Measurements from ENCODE around the gene DDIT3.
"Not testable (repeated sequence)": the region's sequence is repeated elsewhere in the genome, so short reads cannot be mapped to it uniquely, and the experiment has no call there.

Gene DDIT3

GRCh38 chr12:57515934-57516541 lies 4.3 kb downstream of the DDIT3 start:
- Mint-ChIP-seq H3K4me1 (ENCODE audit: low read depth) (peaks cover 39% of the 10 kb centered on the region), H3K27ac (peak overlapping the region; percentile 100), H3K4me3 (peak overlapping the region; percentile 15), H3K9me3 (no peaks in the 10 kb centered on the region), H3K27me3 (no peaks in the 10 kb centered on the region), H3K36me3 (ENCODE audit: low read depth) (peaks cover 93% of the 10 kb centered on the region)
- no peak for DNase-seq

GRCh38 chr12:57515408-57515933 lies 4.8 kb downstream of the DDIT3 start:
- peak overlapping the region; percentile 100 for H3K27ac Mint-ChIP-seq
- H3K4me1 Mint-ChIP-seq (ENCODE audit: low read depth): peaks cover 35% of the 10 kb centered on the region
- H3K27me3 Mint-ChIP-seq: no peaks in the 10 kb centered on the region
- no peak for DNase-seq
- H3K4me3 Mint-ChIP-seq: no peak overlapping the region
- H3K36me3 Mint-ChIP-seq (ENCODE audit: low read depth): peaks cover 97% of the 10 kb centered on the region
- no peaks in the 10 kb centered on the region for H3K9me3 Mint-ChIP-seq

GRCh38 chr12:57514720-57515407 lies 5.5 kb downstream of the DDIT3 start:
- Mint-ChIP-seq H3K4me1 (ENCODE audit: low read depth) (peaks cover 35% of the 10 kb centered on the region), H3K9me3 (no peaks in the 10 kb centered on the region), H3K27ac (peak overlapping the region; percentile 100), H3K36me3 (ENCODE audit: low read depth) (peaks cover 95% of the 10 kb centered on the region), H3K27me3 (no peaks in the 10 kb centered on the region), H3K4me3 (no peak overlapping the region)
- no peak for DNase-seq

- H3K9me3 Mint-ChIP-seq, DNase-seq, H3K27me3 Mint-ChIP-seq, H3K4me3 Mint-ChIP-seq: not testable (repeated sequence)
- Mint-ChIP-seq H3K27ac (peak overlapping the region; percentile 100), H3K4me1 (ENCODE audit: low read depth) (peaks cover 35% of the 10 kb centered on the region), H3K36me3 (ENCODE audit: low read depth) (peaks cover 95% of the 10 kb centered on the region)
Observed at GRCh38 chr12:57514246-57514645, 6.1 kb downstream of the DDIT3 start.

GRCh38 chr12:57513677-57514076 lies 6.6 kb downstream of the DDIT3 start:
- not testable (repeated sequence) for H3K4me3 Mint-ChIP-seq, DNase-seq, H3K27me3 Mint-ChIP-seq, H3K9me3 Mint-ChIP-seq
- H3K27ac Mint-ChIP-seq: peak overlapping the region; percentile 72
- peaks cover 95% of the 10 kb centered on the region for H3K36me3 Mint-ChIP-seq (ENCODE audit: low read depth)
- peaks cover 29% of the 10 kb centered on the region for H3K4me1 Mint-ChIP-seq (ENCODE audit: low read depth)

- no peak for DNase-seq
- H3K9me3 Mint-ChIP-seq: no peaks in the 10 kb centered on the region
- H3K27ac Mint-ChIP-seq: peak overlapping the region; percentile 72
- peaks cover 25% of the 10 kb centered on the region for H3K4me1 Mint-ChIP-seq (ENCODE audit: low read depth)
- no peaks in the 10 kb centered on the region for H3K27me3 Mint-ChIP-seq
- H3K36me3 Mint-ChIP-seq (ENCODE audit: low read depth): peaks cover 95% of the 10 kb centered on the region
- no peak overlapping the region for H3K4me3 Mint-ChIP-seq
Observed at GRCh38 chr12:57513266-57513665, 7.0 kb downstream of the DDIT3 start.

GRCh38 chr12:57512665-57513064 lies 7.6 kb downstream of the DDIT3 start:
- no peaks in the 10 kb centered on the region for H3K9me3 Mint-ChIP-seq
- H3K4me3 Mint-ChIP-seq: no peak overlapping the region
- peak overlapping the region; percentile 72 for H3K27ac Mint-ChIP-seq
- H3K27me3 Mint-ChIP-seq: no peaks in the 10 kb centered on the region
- H3K36me3 Mint-ChIP-seq (ENCODE audit: low read depth): peaks cover 94% of the 10 kb centered on the region
- peaks cover 19% of the 10 kb centered on the region for H3K4me1 Mint-ChIP-seq (ENCODE audit: low read depth)
- DNase-seq: no peak

- Mint-ChIP-seq H3K36me3 (ENCODE audit: low read depth) (peaks cover 85% of the 10 kb centered on the region), H3K9me3 (no peaks in the 10 kb centered on the region), H3K27ac (peak overlapping the region; percentile 72), H3K4me3 (no peak overlapping the region), H3K4me1 (ENCODE audit: low read depth) (peaks cover 10% of the 10 kb centered on the region), H3K27me3 (no peaks in the 10 kb centered on the region)
- DNase-seq: no peak
Observed at GRCh38 chr12:57511588-57512325, 8.6 kb downstream of the DDIT3 start.

GRCh38 chr12:57511161-57511560 lies 9.2 kb downstream of the DDIT3 start:
- Mint-ChIP-seq H3K4me1 (ENCODE audit: low read depth) (peaks cover 5% of the 10 kb centered on the region), H3K27ac (peak overlapping the region; percentile 72), H3K9me3 (no peaks in the 10 kb centered on the region), H3K27me3 (no peaks in the 10 kb centered on the region), H3K36me3 (ENCODE audit: low read depth) (peaks cover 85% of the 10 kb centered on the region), H3K4me3 (no peak overlapping the region)
- no peak for DNase-seq

GRCh38 chr12:57507796-57508195 lies 12.5 kb downstream of the DDIT3 start:
- not testable (repeated sequence) for H3K4me1 Mint-ChIP-seq (ENCODE audit: low read depth); H3K9me3 Mint-ChIP-seq; DNase-seq; H3K27me3 Mint-ChIP-seq; H3K27ac Mint-ChIP-seq; H3K4me3 Mint-ChIP-seq
- peaks cover 86% of the 10 kb centered on the region for H3K36me3 Mint-ChIP-seq (ENCODE audit: low read depth)

- peaks cover 86% of the 10 kb centered on the region for H3K36me3 Mint-ChIP-seq (ENCODE audit: low read depth)
- H3K4me1 Mint-ChIP-seq (ENCODE audit: low read depth); H3K4me3 Mint-ChIP-seq; H3K27ac Mint-ChIP-seq; H3K9me3 Mint-ChIP-seq; H3K27me3 Mint-ChIP-seq; DNase-seq: not testable (repeated sequence)
Observed at GRCh38 chr12:57506541-57506940, 13.8 kb downstream of the DDIT3 start.

- not testable (repeated sequence) for H3K27me3 Mint-ChIP-seq; H3K9me3 Mint-ChIP-seq; H3K4me1 Mint-ChIP-seq (ENCODE audit: low read depth); DNase-seq; H3K4me3 Mint-ChIP-seq
- peak overlapping the region; percentile 48 for H3K27ac Mint-ChIP-seq
- peaks cover 91% of the 10 kb centered on the region for H3K36me3 Mint-ChIP-seq (ENCODE audit: low read depth)
Observed at GRCh38 chr12:57502311-57502969, 17.9 kb downstream of the DDIT3 start.

- no peaks in the 10 kb centered on the region for H3K9me3 Mint-ChIP-seq
- DNase-seq: no peak
- peaks cover 97% of the 10 kb centered on the region for H3K36me3 Mint-ChIP-seq (ENCODE audit: low read depth)
- H3K27me3 Mint-ChIP-seq: no peaks in the 10 kb centered on the region
- H3K27ac Mint-ChIP-seq: no peak overlapping the region
- H3K4me3 Mint-ChIP-seq: no peak overlapping the region
- peaks cover 17% of the 10 kb centered on the region for H3K4me1 Mint-ChIP-seq (ENCODE audit: low read depth)
Observed at GRCh38 chr12:57500213-57500612, 20.1 kb downstream of the DDIT3 start.

- no peaks in the 10 kb centered on the region for H3K27me3 Mint-ChIP-seq
- H3K36me3 Mint-ChIP-seq (ENCODE audit: low read depth): peaks cover 90% of the 10 kb centered on the region
- peaks cover 15% of the 10 kb centered on the region for H3K4me1 Mint-ChIP-seq (ENCODE audit: low read depth)
- DNase-seq: no peak
- H3K9me3 Mint-ChIP-seq: no peaks in the 10 kb centered on the region
- no peak overlapping the region for H3K4me3 Mint-ChIP-seq
- H3K27ac Mint-ChIP-seq: peak overlapping the region; percentile 74
Observed at GRCh38 chr12:57498571-57498970, 21.7 kb downstream of the DDIT3 start.

All from activated T-cell treated with anti-CD3 and anti-CD28 coated beads, Interleukin-2, amount 50 U/mL, for 24 hours (primary cell).